Astrocyte of the spinal cord (primary cell): ENCODE results near the gene SMYD3.

ENCODE experiments used
- DNase-seq: peaks from one replicate; pipeline ENCODE4 v3.0.0; 2011; ENCODE audit warnings: low read depth, low spot score
- H3K4me3 ChIP-seq: 2 replicates; pipeline ENCODE4 v1.5.1; 2011; ENCODE audit warnings: low read depth, mild to moderate bottlenecking, low read length, moderate library complexity
- in situ Hi-C: cut with HindIII; loops from 2 replicates; pipeline ENCODE4 v1.10.0; 2017; ENCODE audit warnings: low sequenced_read_pairs
- TF ChIP-seq, protein P1 (sequence below): IDR thresholded peaks from 2 replicates; pipeline ENCODE4 v1.5.1; 2012; ENCODE audit warnings: low read depth, mild to moderate bottlenecking, low read length, inconsistent platforms

SMYD3 gene

DNA sequence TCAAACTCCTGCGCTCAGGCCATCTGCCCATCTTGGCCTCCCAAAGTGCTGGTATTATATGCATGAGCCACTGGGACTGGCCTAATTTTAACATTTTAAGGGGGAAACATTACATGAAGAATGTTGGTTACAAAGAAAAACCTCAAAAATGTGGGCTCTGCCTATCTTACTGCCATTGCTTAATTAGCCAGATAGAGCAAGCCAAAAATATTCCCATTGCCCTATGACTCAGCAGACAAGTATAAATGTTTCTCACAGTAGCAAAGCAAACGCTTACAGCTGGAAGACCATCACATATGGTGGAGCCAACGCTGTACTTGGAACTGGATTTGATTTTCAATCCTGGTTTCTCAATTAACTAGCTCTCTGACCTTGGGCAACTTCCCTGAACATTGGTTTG lies 502.0 kb downstream of the SMYD3 start:
- no peak overlapping the region for H3K4me3 ChIP-seq
- in situ Hi-C loops = no loop called here
- peak; percentile 93 for DNase-seq
- TF ChIP-seq, protein P1, sequence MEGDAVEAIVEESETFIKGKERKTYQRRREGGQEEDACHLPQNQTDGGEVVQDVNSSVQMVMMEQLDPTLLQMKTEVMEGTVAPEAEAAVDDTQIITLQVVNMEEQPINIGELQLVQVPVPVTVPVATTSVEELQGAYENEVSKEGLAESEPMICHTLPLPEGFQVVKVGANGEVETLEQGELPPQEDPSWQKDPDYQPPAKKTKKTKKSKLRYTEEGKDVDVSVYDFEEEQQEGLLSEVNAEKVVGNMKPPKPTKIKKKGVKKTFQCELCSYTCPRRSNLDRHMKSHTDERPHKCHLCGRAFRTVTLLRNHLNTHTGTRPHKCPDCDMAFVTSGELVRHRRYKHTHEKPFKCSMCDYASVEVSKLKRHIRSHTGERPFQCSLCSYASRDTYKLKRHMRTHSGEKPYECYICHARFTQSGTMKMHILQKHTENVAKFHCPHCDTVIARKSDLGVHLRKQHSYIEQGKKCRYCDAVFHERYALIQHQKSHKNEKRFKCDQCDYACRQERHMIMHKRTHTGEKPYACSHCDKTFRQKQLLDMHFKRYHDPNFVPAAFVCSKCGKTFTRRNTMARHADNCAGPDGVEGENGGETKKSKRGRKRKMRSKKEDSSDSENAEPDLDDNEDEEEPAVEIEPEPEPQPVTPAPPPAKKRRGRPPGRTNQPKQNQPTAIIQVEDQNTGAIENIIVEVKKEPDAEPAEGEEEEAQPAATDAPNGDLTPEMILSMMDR = no peak

DNA sequence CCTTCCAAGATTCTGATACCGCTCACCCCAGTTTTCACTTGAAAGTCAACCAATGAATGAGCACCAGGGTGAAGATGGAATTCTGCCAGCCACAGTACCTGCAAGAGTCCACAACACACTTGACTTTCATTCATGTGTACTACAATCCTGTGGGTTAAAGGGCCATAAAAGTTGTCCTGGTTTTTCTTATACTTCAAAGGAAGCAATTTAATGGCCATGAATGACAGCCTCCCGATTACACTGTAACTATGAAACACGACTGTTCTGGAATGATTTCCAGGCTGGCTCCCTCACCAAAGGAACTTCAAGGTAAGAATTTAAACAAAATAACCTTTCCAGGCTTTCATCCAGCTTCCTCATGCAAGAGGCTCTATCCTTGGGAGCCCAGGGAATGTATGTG lies 502.8 kb downstream of the SMYD3 start:
- H3K4me3 ChIP-seq = no peak overlapping the region
- DNase-seq = peak; percentile 15
- in situ Hi-C loops = no loop called here
- TF ChIP-seq, protein P1 = no peak

DNA sequence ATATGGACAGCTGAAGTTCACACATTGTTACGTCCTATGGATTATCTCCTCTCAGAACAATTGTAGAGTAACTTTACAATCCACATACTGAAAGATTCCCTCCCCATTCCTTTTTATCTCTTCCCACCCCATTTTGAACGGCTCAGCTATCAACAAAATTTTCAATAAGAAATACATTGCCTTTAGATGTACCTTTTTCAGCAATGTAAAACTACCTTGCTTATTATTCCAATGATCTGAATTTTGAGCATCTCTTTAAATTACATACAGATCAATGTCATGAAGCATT lies 503.7 kb downstream of the SMYD3 start:
- no peak for DNase-seq
- in situ Hi-C loops = no loop called here
- no peak overlapping the region for H3K4me3 ChIP-seq
- TF ChIP-seq, protein P1 = no peak

DNA sequence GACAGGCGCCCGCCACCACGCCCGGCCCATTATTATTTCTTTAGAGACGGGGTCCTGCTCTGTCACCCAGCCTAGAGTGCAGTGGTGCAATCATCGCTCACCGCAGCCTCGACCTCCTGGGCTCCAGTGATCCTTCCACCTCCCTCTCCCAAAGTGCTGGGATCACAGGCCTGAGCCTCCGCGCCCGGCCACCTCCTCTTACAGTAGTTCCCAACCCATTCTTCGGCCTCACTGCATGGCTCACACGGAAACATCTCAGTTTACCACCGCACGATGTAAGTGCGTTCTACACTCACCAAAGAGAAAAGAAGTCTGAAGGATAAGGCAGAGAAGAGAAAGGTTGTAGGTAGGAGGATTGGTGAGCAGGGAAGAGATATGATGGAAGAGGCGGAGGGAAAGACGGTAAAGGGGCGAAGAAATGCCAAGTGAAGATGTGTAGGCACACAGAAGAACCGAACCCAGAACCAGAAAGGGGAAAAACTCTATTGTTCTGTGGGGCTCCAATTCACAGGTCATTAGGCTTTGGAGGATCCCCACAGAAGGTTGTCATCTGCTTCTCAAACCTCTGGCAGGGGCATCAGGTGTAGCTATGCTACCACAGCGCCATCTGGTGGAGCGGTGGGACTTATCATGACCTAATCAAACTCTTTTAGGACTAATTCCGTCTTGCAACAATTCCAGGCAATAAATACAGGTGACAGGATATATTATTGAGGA lies 504.2 kb downstream of the SMYD3 start:
- DNase-seq = peak; percentile 91
- in situ Hi-C loops = no loop called here
- TF ChIP-seq, protein P1 = peak; percentile 82
- H3K4me3 ChIP-seq = no peak overlapping the region

DNA sequence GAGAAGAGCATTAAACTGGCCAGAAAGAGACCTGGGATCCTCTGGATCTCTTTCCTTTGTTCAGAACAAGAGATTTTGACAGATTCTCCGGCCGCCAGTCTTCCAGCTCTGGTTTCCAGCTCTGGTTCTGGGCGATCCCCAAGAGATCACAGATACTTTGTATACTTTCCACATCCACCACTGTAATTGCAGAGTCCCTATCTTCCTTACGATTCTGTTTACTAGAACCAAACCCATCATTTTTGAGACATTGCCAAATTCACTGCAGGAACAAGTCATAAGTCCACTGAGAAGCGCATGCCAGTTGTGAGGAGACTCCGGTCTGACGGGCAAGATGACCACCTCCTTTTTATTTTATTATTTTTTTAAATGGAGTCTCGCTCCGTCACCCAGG lies 505.2 kb downstream of the SMYD3 start:
- TF ChIP-seq, protein P1 = no peak
- in situ Hi-C loops = no loop called here
- no peak overlapping the region for H3K4me3 ChIP-seq
- no peak for DNase-seq

DNA sequence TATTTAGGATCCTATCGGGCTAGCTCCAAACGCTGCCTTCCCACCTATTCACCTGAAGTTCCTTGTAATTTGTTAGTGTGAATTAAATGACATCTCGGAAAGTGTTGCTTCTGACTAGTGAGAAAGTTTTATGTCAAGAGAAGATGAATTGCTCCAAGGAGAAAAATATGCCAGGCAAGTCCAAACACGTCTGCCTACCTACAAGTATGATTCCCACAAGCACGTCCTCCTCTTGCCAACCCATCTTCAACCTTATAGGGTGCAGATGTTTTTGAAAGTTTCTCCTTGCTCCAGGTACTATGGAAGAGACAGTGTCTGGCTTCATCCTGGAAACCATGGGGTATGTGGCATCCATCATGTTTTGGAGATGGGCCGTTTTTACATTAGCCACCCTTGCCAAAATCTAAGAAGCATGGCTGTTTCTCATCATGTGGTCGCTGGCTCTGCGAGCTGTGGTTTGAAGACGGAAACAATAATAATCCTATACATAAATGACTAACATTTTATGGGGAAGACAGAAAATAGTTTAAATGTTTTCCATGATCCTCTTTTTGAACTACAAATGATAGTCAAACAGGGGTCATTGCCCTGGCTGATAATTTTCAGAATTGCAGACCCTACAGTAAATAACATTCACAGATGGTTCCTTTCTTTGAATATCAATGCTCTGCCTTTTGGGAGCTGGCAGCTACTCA lies 505.8 kb downstream of the SMYD3 start:
- TF ChIP-seq, protein P1 = no peak
- H3K4me3 ChIP-seq = no peak overlapping the region
- peak; percentile 87 for DNase-seq
- in situ Hi-C loops = no loop called here
